NCI-H748 treated with DMSO at 0.1 percent for 48 hours (cell line): ENCODE results near the gene PCSK7.

ENCODE experiments used
- DNase-seq: peaks from one replicate; lab custom pipeline; 2025; lab: John Stamatoyannopoulos, UW

The PCSK7 gene

DNA sequence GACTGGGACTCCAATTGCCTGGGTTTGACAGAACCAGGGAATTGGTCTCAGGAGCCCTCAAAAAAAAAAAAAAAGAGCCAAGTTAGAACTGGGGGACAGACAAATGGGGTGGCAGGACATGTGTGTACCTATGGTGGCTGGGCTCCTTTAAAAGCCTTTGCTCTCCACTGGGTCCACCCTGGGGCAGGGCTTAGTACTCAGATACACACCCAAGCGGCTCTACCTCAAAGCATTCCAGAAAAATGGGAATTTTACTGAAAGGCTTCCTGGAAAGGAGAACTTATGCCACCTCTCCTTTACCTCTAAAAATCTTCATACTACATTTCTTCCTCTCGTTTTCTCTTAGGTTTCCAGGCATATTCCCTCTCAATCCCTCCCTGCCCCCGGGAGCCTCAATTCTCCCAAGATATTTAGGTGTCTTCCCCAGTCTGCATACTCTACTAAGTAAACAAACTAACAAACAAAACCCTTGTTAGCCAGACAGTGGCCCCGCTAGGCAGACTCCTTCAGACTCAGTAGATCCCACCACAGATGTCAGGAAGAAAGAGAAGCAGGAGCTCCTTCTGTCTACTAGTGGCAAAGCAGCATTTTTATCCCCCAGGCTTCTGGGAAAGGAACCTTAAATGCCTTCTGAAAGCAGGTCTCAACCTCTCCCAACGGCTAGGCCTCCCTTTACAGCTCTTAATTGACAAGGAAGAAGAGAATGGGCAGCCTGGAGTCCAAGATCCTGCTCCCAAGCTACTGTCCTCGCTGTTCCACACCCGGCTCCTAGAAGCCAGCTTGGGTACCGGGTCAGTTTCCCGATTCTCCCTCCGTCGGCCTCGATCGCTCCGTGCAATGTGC lies 653 bp downstream of the PCSK7 start:
- DNase-seq = no peak

DNA sequence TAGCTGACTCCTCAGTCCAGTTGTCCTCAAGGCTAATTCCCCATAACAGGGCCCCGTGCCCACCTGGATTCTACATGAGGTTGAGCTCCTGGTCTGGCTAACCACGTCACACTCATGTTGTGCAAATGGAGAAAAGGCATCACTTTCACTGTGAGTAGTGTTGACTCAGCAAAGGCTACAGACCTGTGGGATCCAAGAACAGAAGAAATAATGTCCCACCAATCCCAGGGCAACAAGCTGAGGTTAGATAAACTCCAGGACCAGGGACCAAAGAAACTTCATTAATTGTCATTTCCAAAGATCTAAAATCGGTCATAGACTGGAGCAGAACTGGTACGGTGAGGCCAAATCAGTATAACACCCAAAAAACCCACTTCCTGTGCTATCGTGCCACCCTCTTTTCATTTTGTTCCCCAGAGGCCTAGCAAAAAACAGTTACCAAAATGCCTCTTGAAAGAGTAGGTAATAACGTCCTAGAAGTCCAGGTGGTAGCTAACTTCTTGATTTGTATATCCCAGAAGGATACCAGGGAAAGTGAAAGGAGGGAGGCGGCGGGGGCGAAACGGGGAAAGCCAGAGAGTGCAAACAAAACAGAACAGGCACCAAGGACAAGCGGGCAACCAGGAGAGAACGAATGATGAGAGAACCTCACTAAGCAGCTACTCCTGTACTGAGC lies 1.4 kb downstream of the PCSK7 start:
- no peak for DNase-seq

DNA sequence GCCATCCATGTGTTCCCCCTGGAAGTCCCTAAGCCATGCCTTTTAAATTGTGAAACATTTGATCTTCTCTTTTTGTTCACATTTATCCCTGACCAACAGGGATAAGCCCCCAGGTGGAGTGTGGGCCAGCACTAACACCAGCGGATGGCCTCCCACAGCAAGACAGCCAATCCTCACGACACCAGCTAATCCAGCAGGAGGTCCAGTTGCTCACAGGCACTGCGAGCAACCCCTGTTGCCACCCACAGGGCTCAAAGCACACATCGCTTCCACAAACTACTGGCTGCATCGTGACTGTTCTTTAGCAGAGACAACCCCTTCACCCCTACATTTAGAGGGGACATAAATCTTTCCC lies 2.0 kb downstream of the PCSK7 start:
- DNase-seq = no peak

DNA sequence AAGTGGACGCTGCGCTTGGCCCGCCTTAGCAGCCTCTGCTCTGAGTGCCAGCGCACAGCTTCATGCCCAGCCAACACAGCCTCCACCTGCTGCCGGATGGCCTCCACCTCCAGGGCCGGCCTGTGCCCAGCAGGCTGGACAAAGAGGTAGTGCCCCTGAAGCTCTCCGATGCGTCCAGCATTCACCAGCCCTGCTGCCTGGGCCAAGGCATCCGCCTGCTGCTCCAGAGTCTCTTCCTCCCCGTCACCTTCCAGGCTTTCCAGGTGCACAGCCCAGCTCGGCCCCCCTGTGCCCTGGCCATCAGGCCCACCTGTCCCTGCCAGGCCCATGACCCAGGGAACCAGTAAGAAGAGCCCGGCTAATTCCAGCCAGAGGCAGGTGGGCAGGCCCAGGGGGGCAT lies 2.5 kb downstream of the PCSK7 start:
- DNase-seq = no peak

DNA sequence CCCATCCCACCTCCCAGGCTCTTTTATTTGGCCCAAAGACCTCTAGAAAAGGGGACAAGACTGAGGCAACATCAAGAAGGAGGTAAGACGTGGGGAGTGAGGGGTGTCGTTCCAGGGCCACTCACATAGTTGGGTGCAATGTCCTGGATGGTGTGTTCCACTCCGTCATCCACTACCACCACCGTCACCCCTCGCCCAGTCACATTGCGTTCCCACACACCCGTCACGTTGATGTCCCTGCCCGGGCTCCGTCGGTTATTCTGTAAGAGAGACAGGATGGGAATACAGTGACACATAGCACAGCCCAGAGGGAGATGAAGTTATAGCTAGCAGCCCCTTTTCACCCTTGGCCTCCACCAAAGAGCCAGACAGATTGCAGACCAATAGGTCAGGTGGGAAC lies 3.8 kb downstream of the PCSK7 start:
- no peak for DNase-seq

DNA sequence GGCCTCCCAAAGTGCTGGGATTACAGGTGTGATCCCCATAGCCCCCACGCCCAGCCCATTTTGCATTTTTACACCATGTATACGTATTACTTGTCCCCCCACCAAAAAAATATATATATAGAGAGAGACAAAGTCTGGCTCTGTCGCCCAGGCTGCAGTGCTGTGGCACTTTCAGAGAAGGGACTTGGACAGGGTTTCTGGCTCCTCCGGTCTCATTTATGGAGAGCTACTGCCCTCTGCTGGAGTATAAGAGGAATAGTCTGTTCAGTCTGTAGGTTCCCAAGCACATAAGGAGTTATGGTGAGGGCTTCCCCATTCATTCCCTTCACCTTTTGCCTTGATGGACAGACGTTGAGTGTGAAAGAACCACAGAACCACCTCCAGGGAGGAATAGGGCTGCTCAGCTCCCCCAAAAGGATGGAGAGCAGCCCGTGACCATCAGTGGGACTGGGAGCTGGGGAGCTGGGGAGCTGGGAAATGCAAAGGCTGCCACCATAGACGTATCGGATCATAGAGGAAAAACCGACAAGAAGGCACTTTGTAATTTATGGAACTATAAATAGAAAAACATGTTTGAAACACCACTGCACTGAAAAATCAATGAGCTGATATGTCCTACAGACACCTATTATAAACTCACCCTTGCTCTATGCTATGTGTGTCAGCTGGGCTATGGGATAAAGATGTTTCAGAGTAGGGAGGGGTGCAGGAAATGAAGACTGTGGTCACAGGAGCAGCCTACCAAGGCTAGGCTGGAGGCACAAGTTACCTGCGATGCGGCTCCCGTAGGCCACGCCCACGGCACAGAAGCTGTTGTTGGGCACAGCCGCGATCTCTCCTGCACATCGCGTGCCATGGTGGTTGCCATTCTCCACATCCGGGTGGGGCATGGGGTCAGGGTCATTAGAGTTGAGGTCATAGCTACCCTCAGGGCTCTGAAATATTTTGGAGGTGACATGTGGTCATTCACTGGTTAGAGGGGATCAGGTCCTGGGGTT lies 5.2 kb downstream of the PCSK7 start:
- peak; percentile 62 for DNase-seq

DNA sequence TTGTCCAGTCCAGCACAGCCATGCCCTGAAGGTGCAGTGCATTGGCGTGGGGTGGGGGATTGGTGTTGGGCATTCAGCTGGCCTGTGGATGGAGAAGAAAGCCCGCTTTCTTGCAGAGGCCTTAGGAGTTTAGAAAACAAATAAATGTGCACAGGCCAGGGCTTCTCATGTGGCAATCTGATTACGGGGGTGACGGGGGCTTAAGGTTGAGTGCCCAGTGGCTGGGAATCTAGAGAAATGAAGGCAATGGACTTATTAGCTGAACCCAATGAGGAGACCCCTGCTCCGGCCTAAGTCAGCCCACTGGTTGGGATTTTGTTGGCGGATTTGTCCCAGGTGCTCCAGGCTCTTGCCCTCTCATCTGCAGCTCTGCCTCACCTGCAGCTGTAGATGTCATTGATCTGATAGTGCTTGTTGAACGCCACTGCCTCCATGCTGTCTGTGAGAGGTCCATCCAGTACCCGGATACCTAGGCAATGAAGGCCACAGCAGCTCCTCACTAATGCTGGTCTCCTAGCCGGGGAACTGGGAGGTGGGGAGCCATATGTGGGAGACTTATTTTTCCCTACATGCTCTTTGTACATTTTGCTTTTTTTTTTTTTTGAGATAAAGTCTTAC lies 6.2 kb downstream of the PCSK7 start:
- DNase-seq = no peak

DNA sequence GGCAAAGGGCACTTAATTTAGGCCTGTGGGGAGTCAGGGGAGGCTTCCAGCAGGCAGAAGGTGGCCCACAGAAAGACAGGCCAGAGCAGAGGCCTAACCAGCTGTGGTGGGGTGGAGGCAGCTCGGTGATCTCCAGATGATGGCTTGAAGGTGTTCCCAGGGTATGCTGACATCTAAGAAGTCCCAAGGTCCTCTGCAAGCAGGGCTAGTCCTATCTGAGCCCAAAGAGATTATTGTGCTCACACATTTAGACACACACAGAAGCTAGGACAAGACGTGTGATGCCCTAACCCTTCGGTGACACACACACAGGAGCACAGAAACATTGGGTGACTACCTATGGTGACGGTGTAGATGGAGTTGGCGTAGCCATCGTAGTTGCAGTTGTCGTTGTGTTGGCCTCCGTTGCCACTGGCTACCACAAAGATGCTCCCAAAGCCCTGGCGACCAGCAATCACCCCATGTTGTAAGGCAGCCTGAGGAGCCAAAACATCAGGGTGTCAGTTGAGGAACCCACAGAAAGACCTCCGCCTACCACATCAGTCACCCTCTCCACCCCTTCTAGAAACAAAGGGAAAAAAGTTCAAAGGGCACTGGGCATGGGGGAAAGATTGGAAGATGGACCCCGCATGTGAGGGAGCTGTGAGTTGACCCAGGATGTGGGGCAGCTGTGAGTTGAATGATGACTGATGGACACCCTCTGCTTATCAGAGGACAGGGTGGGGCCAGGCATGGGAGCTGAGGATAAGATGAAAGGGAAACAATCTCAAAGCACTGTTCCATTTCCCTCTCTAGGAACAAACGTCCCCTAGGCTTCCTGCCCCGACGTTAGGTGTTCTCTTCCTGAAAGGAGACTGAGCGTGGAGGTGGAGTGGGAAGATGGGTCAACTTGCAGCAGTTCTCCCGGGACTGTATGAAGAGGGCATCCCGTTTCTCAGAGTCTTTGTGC lies 7.9 kb downstream of the PCSK7 start:
- DNase-seq = no peak

DNA sequence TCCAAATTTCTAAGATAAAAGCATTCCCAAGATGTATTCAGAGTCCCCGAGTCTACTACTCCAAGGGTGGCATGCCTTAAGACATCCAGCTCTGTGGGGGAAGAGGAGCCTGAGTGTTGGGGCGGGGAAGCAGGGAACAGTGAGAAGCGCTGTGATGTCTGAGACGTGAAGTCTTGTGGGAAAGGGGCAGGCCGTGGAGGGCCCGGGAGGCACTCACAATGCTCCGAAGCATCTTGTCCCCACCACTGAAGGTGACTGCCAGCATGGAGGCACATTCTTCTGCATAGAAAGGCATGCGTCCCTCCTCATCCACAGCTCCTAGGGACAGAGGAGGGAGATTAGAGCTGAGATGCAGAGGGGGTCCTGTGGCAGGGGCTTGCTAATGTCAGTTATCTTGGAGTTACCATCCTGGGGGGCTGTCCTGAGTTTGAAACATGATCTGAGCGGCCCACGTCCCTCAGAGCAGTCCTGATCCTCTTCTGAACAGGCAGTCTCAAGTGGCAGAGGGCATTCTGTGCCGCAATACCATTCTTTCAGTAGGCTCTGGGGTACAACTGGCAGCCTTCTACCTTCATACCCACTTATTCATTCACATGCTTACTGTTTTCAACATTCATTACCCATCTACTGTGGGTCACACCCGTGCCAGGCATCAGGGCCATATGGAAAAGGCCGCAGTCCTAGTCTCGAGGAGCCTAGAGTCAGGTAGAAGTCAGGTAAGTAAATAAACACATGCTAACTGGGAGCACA lies 8.7 kb downstream of the PCSK7 start:
- DNase-seq = no peak

DNA sequence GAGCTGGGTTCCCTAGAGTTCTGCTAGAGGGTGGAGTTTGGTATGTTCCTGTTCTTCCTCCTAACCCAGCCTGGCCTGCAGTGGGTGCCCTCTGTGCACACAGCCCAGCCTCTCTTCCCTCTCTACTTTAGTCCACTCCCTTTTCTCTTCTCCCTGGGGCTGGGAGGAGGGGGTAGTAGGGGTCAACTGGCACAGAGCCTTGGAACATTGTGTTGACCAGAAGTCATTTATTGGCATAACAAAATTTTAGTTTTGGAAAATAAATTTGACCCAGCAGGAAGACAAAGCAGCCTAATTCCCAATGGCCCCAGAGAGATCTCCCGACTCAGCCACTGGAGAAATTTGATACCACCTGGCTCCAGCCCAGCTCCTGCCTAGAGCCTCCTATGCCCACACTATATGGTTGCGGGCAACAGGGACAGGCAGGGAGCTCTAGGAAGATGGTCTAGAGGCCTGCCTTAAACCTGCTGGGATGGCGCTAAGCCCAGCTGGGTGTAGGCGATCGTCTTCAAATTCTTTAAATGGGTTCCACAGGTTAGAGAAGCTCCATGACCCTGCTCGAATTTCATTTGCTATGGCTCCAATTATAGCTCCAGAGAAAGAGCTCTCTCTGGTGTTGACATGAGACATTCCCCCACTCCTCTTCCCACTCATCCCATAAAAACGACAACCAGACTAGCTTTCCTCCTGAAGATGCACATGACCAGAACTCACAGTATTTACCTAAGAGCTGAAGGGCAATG lies 9.9 kb downstream of the PCSK7 start:
- DNase-seq = no peak

DNA sequence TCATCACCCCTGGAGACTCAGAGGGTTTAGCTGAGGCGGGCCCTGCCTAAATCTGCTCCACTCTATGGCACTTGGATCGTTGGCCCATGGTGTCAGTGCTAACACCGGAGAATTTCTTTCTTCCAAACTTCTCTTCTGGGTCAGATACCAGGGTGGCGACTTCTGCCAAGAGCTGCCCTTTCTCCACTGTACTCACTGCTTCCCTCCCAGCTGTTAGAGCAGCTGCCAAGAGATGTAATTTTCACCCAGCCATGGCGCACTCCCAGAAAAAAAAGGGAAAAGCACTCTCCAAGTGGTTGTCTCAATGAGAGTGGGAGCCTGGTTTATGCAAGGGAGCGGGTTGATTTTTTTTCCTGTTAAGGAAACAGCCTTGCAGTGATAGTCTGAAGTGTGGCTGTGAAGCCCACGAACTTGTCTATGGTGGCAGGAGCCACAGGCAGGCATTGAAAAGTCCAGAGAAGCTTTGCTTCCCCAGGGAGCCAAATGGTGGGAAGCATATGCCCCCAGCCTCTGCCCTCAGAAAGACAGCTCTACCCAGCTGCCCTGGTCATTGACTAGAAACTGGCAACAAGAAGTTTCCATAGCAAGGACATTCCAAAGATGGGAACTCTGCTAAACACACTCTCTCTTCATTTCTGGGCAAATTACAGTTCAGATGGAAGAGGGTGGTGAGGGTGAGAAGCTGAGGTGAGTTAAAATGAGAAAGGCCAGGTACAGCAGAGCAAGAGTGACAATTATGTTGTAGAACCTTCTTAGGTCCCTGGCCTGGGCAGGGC lies 10.7 kb downstream of the PCSK7 start:
- no peak for DNase-seq

DNA sequence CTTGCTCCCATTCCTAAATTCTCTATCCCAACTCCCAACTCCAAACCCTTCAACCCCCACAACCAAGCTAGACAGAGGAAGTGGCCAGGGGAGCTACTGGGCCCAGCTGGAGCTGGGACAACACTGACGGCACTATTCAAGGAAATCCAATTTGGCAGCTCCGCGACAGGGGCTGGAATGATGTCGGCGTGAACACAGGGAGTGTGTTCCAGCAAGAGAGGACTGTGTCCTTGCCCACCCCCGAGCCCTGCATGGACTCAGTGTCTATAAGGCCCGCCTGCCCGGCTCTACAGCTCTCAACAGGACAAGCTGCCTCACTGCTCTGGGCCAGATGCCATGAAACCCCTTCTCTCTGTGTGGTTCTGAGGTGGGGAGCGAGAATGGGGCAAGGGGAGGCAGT lies 11.3 kb downstream of the PCSK7 start:
- DNase-seq = no peak

DNA sequence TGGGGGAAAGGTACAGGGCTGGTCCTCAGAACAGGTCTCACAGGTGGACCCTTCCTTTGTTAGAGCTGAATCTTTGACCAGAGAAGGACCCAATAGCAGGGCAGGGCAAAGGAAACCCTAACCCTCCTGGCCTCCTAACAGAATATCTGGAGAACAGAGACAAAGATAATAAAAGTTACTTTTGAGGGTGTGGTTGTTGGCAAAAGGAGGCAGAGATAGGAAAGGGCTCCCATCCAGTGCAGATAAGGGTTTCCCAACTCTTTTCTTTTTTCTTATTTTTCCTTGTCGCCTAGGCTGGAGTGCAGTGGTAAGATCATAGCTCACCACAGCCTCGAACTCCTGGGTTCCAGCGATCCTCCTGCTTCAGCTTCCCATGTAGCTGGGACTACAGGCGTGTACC lies 11.9 kb downstream of the PCSK7 start:
- no peak for DNase-seq

DNA sequence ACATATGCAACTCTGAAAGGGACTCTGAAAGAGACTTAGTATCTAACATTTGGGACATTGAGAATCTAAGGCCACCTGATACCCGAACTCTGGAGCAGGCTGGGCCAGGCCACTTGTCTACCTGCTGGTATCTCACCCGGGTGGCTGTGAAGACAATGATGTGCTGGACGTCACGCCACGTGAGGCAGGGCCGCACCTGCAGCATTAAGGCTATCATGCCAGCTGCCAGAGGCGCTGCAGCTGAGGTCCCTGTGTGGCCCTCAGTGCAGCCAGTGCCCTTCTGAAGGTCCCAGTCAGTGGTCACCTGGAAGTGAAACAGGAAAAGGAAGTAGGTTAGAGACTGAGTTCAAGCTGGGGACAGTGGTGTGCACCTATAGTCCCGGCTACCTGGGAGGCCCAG lies 12.4 kb downstream of the PCSK7 start:
- DNase-seq = no peak

DNA sequence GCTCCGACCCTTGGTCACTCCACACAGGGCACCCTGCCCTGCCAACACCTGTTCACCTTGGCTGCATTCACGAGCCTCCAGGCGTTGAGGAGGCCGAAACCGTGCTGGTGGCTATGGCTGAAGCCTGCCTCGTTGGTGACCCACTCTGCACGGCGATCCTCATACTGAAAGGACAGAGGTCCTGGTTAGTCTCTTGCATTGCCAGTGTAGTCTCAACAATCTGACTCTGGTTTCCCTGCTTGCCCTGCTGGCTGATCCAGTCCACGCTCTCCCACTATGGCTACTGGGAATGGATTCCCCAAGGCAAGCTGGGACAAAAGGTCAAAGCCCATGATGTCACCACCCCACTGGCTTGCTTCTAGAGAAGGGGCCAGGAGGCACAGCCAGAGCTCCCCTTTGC lies 12.9 kb downstream of the PCSK7 start:
- no peak for DNase-seq

DNA sequence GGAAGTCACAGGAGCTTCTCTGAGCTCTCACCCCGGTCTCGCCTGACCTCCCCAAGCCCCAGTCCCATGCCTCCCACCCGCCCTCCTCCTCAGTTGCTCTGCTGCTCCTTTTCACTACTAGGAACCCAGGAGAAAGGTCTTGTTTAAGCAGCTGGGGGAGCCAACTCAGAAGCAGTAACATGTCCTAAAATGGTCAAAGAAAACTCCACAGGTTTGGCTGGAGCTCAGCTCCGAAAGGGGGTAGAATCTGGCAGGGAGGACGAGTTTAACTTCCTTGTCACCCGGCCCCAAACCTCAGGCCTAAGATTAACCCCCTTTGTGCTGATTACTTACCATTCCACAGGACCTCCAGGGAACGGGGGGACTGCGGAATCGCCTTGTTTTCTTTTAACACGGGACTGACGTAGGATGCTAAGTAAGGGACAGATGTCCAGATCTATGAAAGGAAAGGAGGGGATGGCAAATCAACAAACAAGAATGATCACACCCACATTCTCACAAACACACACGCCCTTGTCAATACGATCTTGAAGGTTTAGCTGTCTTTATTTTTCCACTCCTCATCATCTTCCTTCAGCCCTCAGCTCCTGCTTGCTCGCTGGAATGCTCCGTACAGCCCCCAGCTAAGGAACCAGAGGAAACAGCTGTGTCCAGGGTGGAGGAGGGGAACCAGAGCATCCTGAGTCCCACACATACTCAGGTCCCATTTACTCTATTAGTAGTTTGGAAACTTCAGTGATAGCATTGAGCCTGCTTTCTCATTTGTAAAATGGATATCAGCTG lies 13.5 kb downstream of the PCSK7 start:
- DNase-seq = no peak

DNA sequence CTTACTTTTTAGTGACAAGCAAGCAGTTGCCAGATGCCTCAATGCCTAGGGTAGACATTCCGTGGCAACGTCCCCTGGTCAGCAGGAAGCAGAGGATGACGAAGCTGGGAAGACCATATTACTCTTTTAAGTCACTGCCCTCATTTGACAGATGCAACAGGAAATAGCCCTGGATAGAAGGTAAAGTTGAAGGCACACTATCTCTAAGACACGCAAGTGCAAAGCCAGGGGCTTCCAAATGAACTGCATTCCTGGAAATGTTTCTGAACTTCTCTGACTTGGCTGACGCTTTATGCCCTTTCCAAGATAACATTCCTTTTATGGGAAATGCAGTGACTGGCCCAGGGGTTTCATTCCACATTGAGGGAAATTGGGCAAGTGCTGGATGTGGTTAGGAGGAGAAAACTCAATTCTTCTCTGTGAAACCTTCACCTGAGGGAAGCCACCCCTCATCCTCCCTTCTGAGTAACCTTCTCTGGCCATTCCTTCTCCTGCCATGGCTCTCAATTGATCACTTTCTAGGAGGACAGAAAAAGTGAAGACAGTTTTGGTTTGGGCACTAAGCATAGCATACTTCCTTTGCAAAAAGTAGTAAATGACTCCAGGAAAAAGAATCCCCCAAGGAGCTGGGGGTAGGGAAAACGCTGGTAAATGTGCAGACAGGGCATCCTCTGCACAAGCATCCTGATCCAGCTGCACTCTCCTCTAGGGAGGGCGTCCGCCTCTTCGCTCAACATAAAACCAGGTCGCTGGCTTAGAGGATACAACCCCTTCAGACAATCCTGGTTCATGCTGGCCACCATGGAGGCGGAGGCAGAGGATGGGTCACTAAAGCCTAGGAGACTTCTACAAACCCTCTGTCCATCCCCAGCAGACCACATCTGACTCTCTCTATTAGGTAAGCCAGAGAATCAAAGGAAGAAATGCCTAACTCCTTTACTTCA lies 14.5 kb downstream of the PCSK7 start:
- DNase-seq = no peak
